Natural killer cell (primary cell): ENCODE data around the gene PPEF1. TPM values are rescaled to one million over a fixed set of nuclear protein-coding genes. Genes with fewer than 3 reads are reported as not detected.

Source experiments
- ATAC-seq, 3 donors: fragments of 150-1000 bp in 2 of 3; fragments of 200-7000 bp in 1 of 3; cut with Tn5 transposase; 1 replicate in 1 of 3; 2 replicates in 2 of 3; pipeline ENCODE4 v1.10.0; 2021; ENCODE audit warnings: mild to moderate bottlenecking in 2 of 3, moderate library complexity in 2 of 3
- DNase-seq, 2 donors: peaks; one replicate each; pipeline versions ENCODE4 v3.0.0 to v3.0.0-alpha.2; 2013 to 2021; ENCODE audit warnings: mixed read lengths in 1 of 2
- H3K27ac ChIP-seq: one replicate; pipeline ENCODE4 v1.5.1; 2013; ENCODE audit warnings: mild to moderate bottlenecking, low read length
- H3K27me3 ChIP-seq: one replicate; pipeline ENCODE4 v1.6.1; 2013; ENCODE audit warnings: low read length; ENCODE audit not compliant: control insufficient read depth, insufficient read depth
- H3K36me3 ChIP-seq: one replicate; pipeline ENCODE4 v1.6.1; 2013; ENCODE audit warnings: low read length; ENCODE audit not compliant: control insufficient read depth, insufficient read depth
- H3K4me1 ChIP-seq: one replicate; pipeline ENCODE4 v1.6.1; 2013; ENCODE audit warnings: low read length; ENCODE audit not compliant: control insufficient read depth, insufficient read depth
- H3K4me3 ChIP-seq: one replicate; pipeline ENCODE4 v1.5.1; 2013; ENCODE audit warnings: low read length
- H3K9me3 ChIP-seq: one replicate; pipeline ENCODE4 v1.6.1; 2013; ENCODE audit warnings: low read length; ENCODE audit not compliant: control insufficient read depth, insufficient read depth
- H3K27ac Mint-ChIP-seq, 2 donors: one replicate each; pipeline ENCODE4 v1.8.0; 2022; ENCODE audit warnings: mild to moderate bottlenecking in 2 of 2, mixed read lengths in 2 of 2, moderate library complexity in 1 of 2
- H3K27me3 Mint-ChIP-seq, 2 donors: one replicate each; pipeline ENCODE4 v1.8.0; 2022; ENCODE audit warnings: low read depth in 2 of 2, mixed read lengths in 2 of 2
- H3K36me3 Mint-ChIP-seq: one replicate; pipeline ENCODE4 v1.8.0; 2022; ENCODE audit warnings: mixed read lengths
- H3K4me1 Mint-ChIP-seq, 2 donors: one replicate each; pipeline ENCODE4 v1.8.0; 2022; ENCODE audit warnings: mixed read lengths in 2 of 2
- H3K4me3 Mint-ChIP-seq: one replicate; pipeline ENCODE4 v1.8.0; 2022; ENCODE audit warnings: mild to moderate bottlenecking, moderate library complexity, mixed read lengths
- H3K9me3 Mint-ChIP-seq, 2 donors: one replicate each; pipeline ENCODE4 v1.8.0; 2022; ENCODE audit warnings: mixed read lengths in 2 of 2
- CTCF ChIP-seq: fragments of 200-600 bp; IDR thresholded peaks from one replicate; pipeline ENCODE4 v1.8.0; 2022; ENCODE audit warnings: antibody characterized with exemption
- WGBS: methylation state at CpG from one replicate; pipeline ENCODE4 v1.1.7; 2013; ENCODE audit warnings: missing lambda C conversion rate; ENCODE audit not compliant: insufficient coverage; 5-methylcytosine and 5-hydroxymethylcytosine counted together
- intact Hi-C: fragments of 100-400 bp; cut with micrococcal nuclease; formaldehyde crosslinking; loops from one replicate; pipeline ENCODE4 v1.14.2; 2022
- total RNA-seq, 4 donors: library from RNA; stranded (reverse); fragments of 120-200 nt in 1 of 4; gene quantifications; one replicate each; pipeline versions ENCODE4 v1.2.3 to v1.2.4, GENCODE V29; 2013 to 2022

The PPEF1 gene
- total RNA-seq, 3 donors from 2014 or later (not counting 1 experiment from before 2014, with no cell fraction given), result 0.49 to 1.9 TPM; not detected in 1

- H3K27me3 Mint-ChIP-seq, result peaks cover 0 to 4% of the 10 kb centered on the region in 2 donors
- no peaks in the 10 kb centered on the region for H3K9me3 ChIP-seq
- no peaks in the 10 kb centered on the region for H3K4me1 Mint-ChIP-seq
- DNase-seq, result no peak
- no peak overlapping the region for H3K27ac Mint-ChIP-seq
- H3K27ac ChIP-seq, result no peak overlapping the region
- H3K4me3 Mint-ChIP-seq, result no peak overlapping the region
- no peak for TF ChIP-seq CTCF
- H3K4me3 ChIP-seq, result no peak overlapping the region
- peaks cover 2 to 4% of the 10 kb centered on the region in 2 donors for H3K9me3 Mint-ChIP-seq
- no peaks in the 10 kb centered on the region for H3K4me1 ChIP-seq
- H3K27me3 ChIP-seq, result no peaks in the 10 kb centered on the region
- no peaks in the 10 kb centered on the region for H3K36me3 ChIP-seq
- H3K36me3 Mint-ChIP-seq, result no peaks in the 10 kb centered on the region
- 78% methylated on average over 5 of the region's 7 CpGs for WGBS
- intact Hi-C loops, result no loop called here
- no peak for ATAC-seq
These were observed 62.5 kb downstream of the PPEF1 start for GRCh38 chrX:18769812-18770573.

GRCh38 chrX:18789916-18790315 is 82.5 kb downstream of the PPEF1 start:
- TF ChIP-seq CTCF, result no peak
- Histone ChIP-seq H3K4me1 (no peaks in the 10 kb centered on the region), H3K27me3 (no peaks in the 10 kb centered on the region), H3K4me3 (no peak overlapping the region), H3K9me3 (no peaks in the 10 kb centered on the region), H3K36me3 (no peaks in the 10 kb centered on the region), H3K27ac (no peak overlapping the region)
- DNase-seq (no peak), ATAC-seq (no peak)
- WGBS, result 67% methylated on average over 1 of the region's 1 CpG
- H3K4me1 Mint-ChIP-seq, result no peaks in the 10 kb centered on the region
- intact Hi-C loops, result no loop called here
- H3K27me3 Mint-ChIP-seq, result peaks cover 0 to 9% of the 10 kb centered on the region in 2 donors
- no peak overlapping the region for H3K4me3 Mint-ChIP-seq
- no peak overlapping the region for H3K27ac Mint-ChIP-seq
- no peaks in the 10 kb centered on the region for H3K9me3 Mint-ChIP-seq
- H3K36me3 Mint-ChIP-seq, result no peaks in the 10 kb centered on the region

- H3K36me3 ChIP-seq, result no peaks in the 10 kb centered on the region
- Mint-ChIP-seq H3K9me3 (no peaks in the 10 kb centered on the region), H3K4me1 (no peaks in the 10 kb centered on the region), H3K4me3 (no peak overlapping the region), H3K27ac (no peak overlapping the region), H3K36me3 (no peaks in the 10 kb centered on the region), H3K27me3 (peaks cover 0 to 18% of the 10 kb centered on the region in 2 donors)
- H3K27me3 ChIP-seq, result no peaks in the 10 kb centered on the region
- H3K4me3 ChIP-seq, result no peak overlapping the region
- no peaks in the 10 kb centered on the region for H3K9me3 ChIP-seq
- intact Hi-C loops, result no loop called here
- H3K4me1 ChIP-seq, result no peaks in the 10 kb centered on the region
- no peak for TF ChIP-seq CTCF
- DNase-seq, result no peak
- ATAC-seq, result no peak
- no peak overlapping the region for H3K27ac ChIP-seq
These were observed 85.4 kb downstream of the PPEF1 start for GRCh38 chrX:18792828-18793227.

- TF ChIP-seq CTCF, result no peak
- ATAC-seq (no peak), DNase-seq (no peak)
- no peaks in the 10 kb centered on the region for H3K9me3 ChIP-seq
- Mint-ChIP-seq H3K27ac (no peak overlapping the region), H3K36me3 (no peaks in the 10 kb centered on the region), H3K9me3 (no peaks in the 10 kb centered on the region), H3K4me1 (no peaks in the 10 kb centered on the region), H3K27me3 (peaks cover 0 to 18% of the 10 kb centered on the region in 2 donors), H3K4me3 (no peak overlapping the region)
- 85% methylated on average over 2 of the region's 7 CpGs for WGBS
- no peaks in the 10 kb centered on the region for H3K27me3 ChIP-seq
- no peak overlapping the region for H3K27ac ChIP-seq
- H3K36me3 ChIP-seq, result no peaks in the 10 kb centered on the region
- no peaks in the 10 kb centered on the region for H3K4me1 ChIP-seq
- no peak overlapping the region for H3K4me3 ChIP-seq
- intact Hi-C loops, result no loop called here
These were observed 86.2 kb downstream of the PPEF1 start for GRCh38 chrX:18793601-18794089.
